CD4-positive, alpha-beta T cell treated with Interleukin-17A for 4 hours (primary cell): ENCODE results near the gene HSPBAP1.
A peak's percentile ranks its signal among the peaks of the same experiment; 100 is the strongest.

Experiments
- DNase-seq: peaks from one replicate; pipeline ENCODE4 v3.0.0-alpha.2; 2020; ENCODE audit warnings: mixed read lengths

The HSPBAP1 gene

DNA sequence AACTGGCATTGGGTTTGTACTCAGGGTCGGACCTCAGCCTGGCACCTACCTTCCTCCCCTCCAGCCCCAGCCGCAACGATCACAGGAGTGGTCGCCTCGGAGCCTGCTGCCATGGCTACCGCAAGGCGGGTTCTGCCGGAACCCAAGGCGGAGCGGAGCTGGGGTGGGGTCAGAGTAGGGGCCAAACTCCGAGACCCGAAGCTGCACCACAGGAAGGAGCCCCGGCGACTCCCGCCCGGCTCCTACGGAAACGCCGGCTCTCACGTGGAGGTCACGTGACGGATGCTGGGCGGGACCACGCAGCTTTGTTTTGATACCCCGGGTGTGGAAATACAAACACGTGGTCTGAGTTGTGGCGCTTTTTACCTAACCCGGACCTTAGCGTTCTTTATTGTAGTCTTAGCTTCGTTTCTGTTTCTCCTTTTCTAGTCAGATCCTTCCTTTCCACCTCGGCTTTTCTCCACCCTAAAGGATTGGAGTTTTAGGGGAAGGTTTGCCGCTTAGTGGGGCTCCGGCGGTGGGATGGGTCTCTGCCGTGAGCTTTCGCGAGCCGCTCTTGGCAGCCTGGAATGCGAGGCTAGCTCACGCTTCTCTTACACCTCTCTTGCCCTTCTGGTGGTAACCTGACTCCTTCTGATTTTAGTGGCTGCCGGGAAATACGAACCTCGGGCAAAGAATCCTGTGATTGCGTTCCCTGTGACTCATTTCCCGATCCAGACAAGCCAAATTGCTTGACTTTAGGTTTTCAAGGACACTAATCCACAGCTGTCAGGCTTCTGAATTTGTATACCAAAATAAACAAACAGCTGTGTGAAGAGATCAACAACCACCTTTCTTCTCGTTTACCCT is at the start of gene HSPBAP1:
Gene HSPBAP1 (minus strand): TSS at position 264 of the 849 bp plus-strand sequence. CDS start 151 bp downstream, at position 113.
- peak; percentile 92 for DNase-seq

GRCh38 chr3:122835590-122835989 is 42.0 kb upstream of the HSPBAP1 start:
- DNase-seq: no peak

DNA sequence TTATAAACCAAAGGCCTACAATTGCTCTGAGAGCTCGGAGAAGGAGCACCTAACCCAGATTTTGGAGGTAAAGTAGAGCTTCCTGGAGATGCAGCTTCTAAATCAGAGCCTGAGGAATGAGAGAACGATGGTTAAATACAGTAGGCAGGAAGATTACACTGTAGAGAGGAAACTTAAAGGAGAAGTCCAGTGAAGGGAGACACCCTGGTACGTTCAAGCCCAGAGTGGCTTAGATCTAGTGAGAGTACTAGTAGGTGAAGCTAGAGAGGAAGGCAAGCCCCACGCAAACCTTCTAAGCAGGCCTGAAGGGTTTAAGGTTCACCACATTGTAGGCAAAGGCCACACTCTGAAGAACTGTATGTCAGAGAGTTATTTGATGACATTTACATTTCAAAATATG is 34.6 kb upstream of the HSPBAP1 start:
- no peak for DNase-seq

GRCh38 chr3:122826278-122826677 is 32.6 kb upstream of the HSPBAP1 start:
- DNase-seq: no peak

- no peak for DNase-seq
These were observed 31.8 kb upstream of the HSPBAP1 start for GRCh38 chr3:122825460-122825859.

DNA sequence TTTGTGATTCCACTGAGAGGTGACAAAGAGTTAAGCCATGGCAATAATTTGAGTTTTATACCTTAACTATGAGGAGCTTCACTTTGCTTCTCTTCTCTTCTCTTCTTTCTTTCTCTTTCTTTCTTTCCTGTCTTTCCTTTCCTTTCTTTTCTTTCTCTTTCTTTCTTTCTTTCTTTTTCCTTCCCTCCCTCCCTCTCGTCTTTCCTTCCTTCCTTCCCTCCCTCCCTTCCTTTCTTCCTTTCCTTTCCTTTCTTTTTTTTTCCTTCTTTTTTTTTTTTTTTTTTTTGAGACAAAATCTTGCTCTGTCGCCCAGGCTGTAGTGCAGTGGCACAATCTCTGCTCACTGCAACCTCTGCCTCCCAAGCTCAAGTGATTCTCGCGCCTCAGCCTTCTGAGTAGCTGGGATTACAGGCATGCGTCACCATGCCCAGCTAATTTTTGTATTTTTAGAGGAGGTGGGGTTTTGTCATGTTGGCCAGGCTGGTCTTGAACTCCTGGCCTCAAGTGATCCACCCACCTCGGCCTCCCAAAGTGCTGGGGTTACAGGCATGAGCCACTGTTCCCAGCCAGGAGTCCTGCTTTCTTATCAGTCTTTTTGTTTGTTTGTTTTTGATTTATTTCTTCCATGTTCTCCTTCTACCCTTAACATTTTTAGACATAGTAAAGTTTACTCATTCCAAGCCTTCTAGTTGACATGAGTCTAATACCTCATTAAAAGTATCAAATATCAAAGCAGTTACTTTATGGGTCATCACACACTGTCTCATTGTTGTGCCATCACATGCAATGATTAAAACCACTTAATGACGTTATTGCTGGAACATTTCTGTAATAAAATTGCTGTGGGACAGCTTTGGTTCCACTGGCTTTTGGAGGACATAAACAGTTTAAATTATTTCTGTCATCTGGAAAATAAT is 31.1 kb upstream of the HSPBAP1 start:
- DNase-seq: no peak

GRCh38 chr3:122816587-122816986 is 23.0 kb upstream of the HSPBAP1 start:
- no peak for DNase-seq

DNA sequence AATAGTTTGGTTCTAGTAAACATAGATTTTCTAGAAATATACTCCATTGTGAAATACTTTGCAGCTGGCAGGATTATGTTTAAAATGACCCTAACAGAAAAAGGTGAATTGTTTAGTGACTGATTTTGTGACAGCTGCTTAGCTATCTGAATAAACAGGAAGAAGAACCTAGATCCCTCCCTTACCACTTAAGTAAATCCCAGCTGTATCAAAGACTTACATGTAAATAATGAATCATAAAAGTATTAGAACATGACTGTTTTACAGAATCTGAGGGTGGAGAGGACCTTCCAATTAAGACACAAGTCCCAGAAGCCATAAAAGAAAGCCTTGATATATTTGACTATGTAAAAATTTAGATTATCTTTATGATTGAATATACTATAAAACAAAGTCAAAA is 17.1 kb upstream of the HSPBAP1 start:
- no peak for DNase-seq

- no peak for DNase-seq
These were observed 10.3 kb upstream of the HSPBAP1 start for GRCh38 chr3:122803977-122804376.

DNA sequence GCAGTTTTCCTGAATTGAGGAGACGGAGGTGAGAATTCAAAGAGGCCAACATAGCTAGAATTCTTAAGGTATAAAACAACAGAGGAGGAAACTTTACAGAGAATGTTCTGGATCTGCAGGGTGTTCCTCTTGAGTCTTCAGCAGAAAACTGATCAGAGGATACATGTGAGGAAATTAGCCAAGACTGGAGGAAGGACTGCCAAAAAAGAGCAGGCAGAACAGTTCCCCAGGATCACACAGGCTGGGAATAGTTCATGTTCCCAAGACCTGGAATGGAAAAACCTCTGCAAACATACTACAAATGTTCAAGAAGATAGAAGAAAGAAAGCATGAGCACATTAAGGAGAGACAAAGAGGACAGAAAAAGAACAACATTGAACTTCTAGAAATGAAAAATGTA is 8.7 kb upstream of the HSPBAP1 start:
- DNase-seq: no peak

DNA sequence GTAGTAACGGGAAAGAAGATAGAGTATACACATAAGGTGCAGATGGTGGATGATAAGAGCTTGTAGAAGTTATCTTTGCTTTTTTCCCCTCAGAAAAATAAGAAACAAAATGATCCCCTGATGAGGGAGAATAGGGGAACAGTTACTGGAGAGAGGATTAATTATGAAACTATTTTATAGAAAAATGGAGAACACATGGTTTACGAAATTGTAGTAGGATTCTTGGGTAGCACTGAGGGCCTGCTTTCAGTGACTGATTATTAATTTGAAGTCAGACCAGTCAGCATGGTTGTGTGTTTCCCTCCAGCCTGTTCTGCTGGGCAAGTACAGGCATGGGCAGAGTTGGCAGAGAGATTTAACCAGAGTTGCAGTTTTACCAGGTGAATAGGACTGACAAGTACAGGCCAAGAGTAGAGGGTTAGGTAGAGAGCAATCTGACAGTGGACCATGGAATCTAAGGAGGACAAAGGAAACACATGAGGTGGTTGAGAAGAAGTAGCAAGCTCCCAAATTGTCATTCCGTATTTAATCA is 7.1 kb upstream of the HSPBAP1 start:
- DNase-seq: no peak

DNA sequence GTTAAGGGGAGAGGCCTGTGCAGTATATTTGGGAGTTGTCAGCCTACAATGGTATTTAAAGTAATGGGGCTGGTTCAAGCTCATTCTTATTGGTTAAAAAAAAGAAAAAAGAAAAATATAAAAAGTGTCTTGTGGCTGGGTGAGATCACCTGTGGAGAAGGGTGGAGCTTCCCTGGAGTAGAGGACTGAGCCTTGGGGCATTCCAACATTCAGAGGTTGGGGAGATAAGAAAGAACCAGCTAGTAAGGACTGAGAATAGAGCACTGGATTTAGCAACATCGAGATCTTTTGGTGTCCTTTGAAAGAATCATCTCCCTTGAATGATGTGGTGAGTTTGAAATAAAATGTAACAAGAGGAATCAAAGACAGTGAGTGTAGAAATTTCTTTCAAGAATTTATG is 6.4 kb upstream of the HSPBAP1 start:
- DNase-seq: no peak

DNA sequence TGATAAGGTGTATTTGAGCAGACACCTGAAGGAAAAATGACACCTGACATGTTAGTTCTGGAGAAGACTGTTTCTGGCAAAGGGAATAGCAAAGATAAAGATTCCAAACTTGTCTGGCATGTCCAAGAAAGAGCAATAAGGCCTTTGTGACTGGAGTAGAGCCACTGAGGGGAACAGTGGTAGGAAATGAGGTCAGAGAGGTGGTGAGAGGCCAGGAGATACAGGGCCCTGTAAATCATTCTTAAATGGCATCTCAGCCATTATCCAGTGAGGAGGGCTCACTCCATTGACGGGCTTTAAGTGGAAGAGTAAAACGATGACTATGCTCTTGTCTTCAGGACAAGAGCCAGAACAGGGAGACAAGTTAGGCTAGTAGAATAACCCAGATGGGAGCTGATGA is 5.7 kb upstream of the HSPBAP1 start:
- DNase-seq: no peak

GRCh38 chr3:122797291-122797690 is 3.7 kb upstream of the HSPBAP1 start:
- DNase-seq: no peak

DNA sequence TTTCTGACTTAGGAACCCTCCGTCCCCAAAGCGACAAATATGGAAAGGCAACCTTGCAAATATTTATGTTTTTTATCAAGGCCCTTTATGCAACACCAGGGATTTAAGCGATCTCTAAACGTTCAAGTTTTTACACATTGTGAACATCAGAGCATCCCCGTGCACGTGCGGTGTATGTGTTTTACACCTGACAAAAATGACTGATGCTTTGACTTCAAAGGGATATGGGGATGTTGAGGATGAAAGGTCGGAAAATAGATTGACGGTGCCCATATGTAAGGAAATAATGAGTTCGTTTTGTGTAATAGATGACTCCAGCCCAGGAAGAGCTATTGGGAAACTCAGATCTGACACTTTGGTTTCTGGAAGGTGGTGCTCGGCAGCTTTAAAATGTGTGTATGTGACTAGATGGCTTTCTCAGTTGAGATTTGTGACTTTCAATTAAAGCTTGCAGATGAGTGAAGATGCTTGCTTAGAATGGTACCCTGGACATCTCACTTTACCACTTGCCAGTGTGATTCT is 2.1 kb upstream of the HSPBAP1 start:
- peak; percentile 19 for DNase-seq

DNA sequence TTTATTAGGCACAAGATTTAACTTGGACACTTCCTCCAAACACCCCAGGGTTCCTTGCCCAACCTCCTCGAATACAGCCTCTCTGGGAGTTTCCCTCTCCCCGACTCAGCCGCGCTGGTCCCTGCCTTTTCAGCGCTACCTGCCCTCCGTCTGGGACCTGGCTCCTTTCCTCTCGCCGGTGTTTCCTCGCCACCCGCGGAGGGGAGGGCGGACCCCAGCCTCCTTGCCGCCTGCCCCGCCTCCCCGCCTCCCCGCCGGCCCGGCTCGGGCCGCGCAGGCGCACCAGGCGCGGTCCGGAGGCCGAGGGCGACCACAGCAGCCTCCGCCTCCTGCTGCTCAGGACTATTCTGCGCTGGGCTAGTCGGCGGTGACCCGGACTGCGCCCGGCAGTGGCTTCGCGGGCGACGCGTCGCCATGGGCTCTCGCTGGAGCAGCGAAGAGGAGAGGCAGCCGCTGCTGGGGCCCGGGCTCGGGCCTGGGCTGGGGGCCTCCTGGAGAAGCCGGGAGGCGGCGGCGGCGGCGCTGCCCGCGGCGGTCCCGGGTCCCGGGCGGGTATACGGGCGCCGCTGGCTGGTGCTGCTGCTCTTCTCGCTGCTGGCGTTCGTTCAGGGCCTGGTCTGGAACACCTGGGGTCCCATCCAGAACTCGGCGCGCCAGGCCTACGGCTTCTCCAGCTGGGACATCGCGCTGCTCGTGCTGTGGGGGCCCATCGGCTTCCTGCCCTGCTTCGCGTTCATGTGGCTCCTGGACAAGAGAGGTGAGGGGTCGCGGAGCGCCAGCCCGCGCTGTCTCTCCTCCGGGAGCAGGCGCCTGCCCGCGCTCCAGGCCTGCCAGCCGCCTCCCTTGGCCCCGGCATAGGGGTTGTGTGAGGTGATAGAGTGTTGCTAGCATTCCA is 1.4 kb upstream of the HSPBAP1 start, which contains the start of gene SLC49A4:
Gene SLC49A4 (plus strand): TSS at position 291 of the 895 bp plus-strand sequence. CDS start 124 bp downstream, at position 415.
- peak; percentile 77 for DNase-seq

- DNase-seq: no peak
These were observed 800 bp upstream of the HSPBAP1 start for GRCh38 chr3:122794483-122794778.

GRCh38 chr3:122789585-122790273 is 3.9 kb downstream of the HSPBAP1 start:
- no peak for DNase-seq

GRCh38 chr3:122787872-122788271 is 5.8 kb downstream of the HSPBAP1 start:
- no peak for DNase-seq

DNA sequence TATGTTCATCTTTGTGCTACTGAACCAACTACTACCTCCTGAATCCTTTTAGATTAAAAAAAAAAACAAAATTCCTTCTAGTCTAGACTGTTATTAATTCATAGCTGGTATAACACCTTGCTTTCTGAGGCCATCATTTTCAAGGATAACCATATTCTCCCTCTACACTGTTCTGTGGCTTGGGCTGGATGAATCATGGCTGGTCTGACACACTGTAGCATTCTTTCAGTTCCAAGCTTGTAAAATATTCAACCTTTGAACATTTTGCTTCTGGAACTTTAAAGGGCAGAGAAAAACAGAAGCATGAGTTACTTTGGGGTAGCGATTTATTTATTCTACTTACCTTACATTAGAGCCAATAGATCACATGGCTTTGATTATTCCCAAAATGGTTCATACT is 7.6 kb downstream of the HSPBAP1 start:
- DNase-seq: no peak

DNA sequence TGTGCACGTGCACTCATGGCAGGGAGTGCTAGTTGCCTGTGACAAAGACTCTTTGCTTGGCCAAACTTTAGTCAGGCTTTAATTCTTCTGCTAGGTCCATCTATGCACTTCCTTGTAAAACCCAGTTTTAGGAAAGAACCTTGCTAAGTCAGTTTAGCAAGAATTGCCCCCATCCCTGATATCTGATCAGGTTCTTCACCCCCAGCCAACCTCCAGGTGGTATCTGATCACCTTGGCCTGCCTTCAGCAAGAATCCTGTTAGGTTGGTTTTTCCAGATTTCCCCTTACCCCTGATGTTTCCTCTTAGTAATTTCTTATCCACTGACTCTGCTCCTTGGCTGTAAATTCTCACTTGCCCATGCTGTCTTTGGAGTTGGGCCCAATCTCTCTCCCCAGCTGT is 8.4 kb downstream of the HSPBAP1 start:
- DNase-seq: no peak

DNA sequence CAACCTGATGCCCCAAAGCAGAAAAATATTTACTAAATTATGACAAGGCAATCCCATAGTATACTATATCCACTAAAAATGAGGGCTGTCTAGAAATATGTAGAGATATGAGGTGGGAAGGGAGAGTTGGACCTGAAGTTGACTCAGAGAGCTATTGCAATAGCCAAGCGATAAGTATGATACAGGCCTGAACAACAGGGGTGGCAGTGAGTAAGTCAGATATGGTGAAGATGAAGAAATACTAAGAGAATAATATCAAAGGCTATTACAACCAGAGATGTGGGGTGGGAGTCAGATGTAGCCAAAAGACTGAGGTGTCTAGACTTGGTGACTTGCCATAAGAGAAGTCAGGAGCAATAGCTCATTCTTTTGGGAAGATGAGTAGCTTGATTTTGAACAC is 9.2 kb downstream of the HSPBAP1 start:
- DNase-seq: no peak
